WI38 (cell line): ENCODE measurements around the gene GPR3.
A peak's percentile ranks its signal among the peaks of the same experiment; 100 is the strongest.
"Not testable (repeated sequence)": the region's sequence is repeated elsewhere in the genome, so short reads cannot be mapped to it uniquely, and the experiment has no call there.

Experiments used
- H3K4me3 ChIP-seq: 2 replicates; pipeline ENCODE4 v1.5.1; 2011; ENCODE audit warnings: low read depth, mild to moderate bottlenecking, control low read depth, low read length
- CTCF ChIP-seq: IDR thresholded peaks from 2 replicates; pipeline ENCODE4 v1.5.1; 2012; ENCODE audit warnings: low read depth, mild to moderate bottlenecking, control low read depth, low read length

Gene GPR3

GRCh38 chr1:27383039-27383605 lies 9.3 kb upstream of the GPR3 start, which contains the start of gene CD164L2:
Gene CD164L2 (minus strand): TSS chr1:27383333. CDS start chr1:27383239, 94 bp downstream.
- H3K4me3 ChIP-seq: no peak within 1 kb of the TSS
- no peak for TF ChIP-seq CTCF

GRCh38 chr1:27383661-27384060 lies 8.8 kb upstream of the GPR3 start:
- H3K4me3 ChIP-seq: no peak overlapping the region
- TF ChIP-seq CTCF: no peak

- not testable (repeated sequence) for H3K4me3 ChIP-seq
Observed at GRCh38 chr1:27384797-27385196, 7.6 kb upstream of the GPR3 start.

- TF ChIP-seq CTCF: peak; percentile 93
- no peak overlapping the region for H3K4me3 ChIP-seq
Observed at GRCh38 chr1:27388337-27389005, 4.0 kb upstream of the GPR3 start.

- H3K4me3 ChIP-seq: peak overlapping the region; percentile 48
- no peak for TF ChIP-seq CTCF
Observed at GRCh38 chr1:27391511-27392095, 819 bp upstream of the GPR3 start.

GRCh38 chr1:27392778-27393635 lies 585 bp downstream of the GPR3 start:
- peak; percentile 25; the same call in 1 of the 2 replicates for TF ChIP-seq CTCF
- H3K4me3 ChIP-seq: peak overlapping the region; percentile 87

GRCh38 chr1:27393641-27394281 lies 1.3 kb downstream of the GPR3 start:
- TF ChIP-seq CTCF: no peak
- peak overlapping the region; percentile 87; the same call in 1 of the 2 replicates for H3K4me3 ChIP-seq
